ENCODE data around the gene SURF1. TPM values are rescaled to one million over a fixed set of nuclear protein-coding genes. Genes with fewer than 3 reads are reported as not detected.
A peak's percentile ranks its signal among the peaks of the same experiment; 100 is the strongest.

The SURF1 gene
- total RNA-seq, 1 donor = 22.9 TPM

DNA sequence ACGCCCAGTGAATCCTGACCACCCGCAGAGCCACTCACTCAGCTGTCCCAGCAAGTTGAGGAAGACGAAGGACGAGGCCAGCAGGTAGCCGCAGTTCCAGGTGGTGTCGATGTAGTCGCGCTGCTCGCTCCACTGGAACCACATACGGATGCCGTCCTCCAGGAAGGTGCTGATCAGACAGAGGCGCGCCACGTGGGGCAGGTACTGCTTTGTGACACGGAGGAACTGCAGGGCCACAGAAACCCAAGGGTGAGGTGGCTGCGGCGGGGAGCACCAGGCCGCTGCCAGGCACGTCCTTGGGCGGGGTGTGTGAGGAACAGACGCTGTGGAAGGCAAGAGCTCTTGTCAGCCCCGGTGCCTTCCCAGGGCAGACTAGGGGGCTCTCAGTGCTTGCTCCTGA, 10.9 kb upstream of the SURF1 start:
- DNase-seq (ENCODE audit: low read depth in 2 of 3, low spot score in 2 of 3) = no peak

DNA sequence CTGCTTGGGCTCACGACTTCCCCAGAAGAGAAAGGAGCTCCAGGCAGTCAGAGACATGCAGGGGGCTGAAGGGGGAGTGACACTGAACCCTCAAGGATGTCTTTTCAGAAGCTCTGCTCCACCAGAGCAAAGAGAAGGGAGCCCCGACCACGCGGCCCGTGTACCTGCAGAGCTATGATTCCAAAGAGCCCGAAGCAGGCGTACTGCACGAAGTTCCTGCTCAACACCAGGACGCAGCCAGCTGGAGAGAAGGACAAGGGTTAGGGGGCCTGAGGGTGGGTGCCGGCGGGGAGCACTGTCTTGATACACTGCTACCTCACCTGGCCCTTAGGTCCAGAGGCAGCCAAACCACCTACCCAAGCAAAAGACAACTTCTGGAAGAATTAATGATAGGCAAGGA, 10.1 kb upstream of the SURF1 start:
- no peak for DNase-seq (ENCODE audit: low read depth in 2 of 3, low spot score in 2 of 3)

DNA sequence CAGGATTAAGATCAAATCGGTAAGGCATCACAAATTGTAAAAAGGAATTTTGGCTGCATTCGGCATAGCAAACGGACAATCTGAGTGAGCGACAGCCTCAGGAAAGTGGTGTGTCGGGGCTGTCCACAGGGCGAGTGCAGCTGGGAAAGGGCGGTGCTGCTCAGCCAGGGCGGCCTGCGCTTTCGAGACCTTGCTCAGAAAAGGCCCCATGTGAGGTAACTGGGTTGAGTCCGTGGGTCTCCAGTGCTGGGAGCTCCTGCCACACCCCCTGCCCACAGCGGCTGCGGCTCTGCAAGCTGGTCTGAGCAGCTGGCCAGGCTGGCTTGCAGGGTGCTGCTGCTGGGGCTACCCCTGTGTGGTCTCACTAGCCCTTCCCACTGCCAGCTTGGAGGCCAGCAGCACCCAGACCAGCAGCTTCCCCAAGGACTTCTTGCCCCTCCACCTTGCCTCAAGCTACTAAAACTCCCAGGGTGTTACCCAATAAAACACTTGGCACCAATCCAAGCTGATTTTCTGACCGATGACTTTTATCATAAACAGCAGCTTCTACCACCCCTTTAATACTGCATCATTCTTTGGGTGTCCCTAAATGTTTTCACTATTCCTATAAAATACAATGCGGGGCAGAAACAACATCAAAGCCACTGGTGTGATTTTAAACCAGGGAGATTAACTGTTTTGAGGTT, 6.2 kb upstream of the SURF1 start:
- DNase-seq (ENCODE audit: low read depth in 2 of 3, low spot score in 2 of 3) = no peak

DNA sequence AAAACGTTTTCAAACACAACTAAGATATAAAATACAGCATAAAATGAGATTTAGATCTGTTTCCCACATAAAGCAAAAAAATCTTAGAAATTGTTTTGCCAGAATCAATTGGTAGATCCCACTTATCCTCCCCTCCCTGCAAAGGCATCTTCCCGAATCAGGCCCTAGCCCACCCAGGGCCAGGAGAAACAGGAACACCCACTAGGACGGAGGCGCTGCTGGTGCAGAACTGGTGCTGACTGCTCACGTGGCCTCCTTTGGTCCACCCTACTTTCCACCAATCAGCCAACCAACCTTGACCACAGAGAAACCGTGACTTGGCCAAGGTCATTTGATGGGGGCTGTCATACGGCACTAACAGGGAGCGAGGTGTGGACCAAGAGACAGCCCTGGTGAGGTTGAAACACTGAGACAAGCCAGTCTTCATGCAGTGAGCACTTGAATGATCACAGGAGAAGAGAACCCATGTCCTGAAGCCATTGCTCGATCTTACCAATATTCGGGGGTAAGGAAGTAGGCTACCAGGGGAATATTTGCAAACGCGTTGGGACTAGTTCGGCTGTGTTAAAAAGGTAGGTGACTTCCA, 5.3 kb upstream of the SURF1 start:
- DNase-seq (ENCODE audit: low read depth in 2 of 3, low spot score in 2 of 3) = no peak

DNA sequence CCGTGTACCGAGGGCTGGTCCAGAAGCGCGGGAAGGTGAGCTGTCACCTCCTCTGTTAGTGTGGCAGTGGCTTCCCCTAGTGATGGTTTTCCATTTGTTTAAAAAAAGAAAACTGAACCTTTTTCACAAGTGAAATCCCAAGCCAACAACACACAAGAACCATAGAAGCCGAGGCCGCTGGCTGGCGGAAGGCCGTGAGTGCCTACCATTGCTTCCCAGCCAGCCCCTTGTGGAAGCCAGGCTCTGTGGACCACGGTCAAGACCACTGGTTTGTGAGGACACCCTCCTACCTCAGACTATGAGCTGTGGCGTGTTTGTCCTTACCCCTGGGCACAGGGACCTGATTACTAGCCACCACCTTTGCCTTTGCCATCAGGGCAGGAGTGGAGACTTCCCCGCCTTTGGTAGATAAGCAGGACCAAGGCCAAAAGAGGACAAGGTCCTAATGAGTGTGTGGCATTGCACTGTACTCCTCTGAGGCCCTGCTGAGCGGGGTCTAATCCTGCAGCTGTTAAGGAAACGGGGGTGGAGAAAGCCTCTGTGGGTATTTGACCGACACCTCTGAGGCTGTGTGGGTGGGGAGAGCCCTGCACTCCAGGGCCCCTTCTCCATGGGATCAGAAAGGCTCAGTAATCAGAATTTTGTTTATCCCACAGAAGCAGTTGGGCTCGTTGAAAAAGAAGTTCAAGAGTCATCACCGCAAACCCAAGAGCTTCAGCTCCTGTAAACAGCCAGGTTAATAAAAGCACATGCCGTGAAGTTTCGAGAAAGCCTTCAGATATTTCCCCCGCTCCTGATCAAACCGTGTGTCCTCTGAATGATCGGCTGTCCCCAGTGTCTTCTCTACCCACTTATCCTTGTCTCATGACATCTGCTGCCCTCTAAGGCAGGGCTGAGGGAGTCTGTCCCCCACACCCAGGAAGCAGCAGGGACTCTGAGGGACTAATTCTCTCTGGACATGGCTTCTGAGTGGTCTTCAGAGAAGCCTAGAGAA, 4.4 kb upstream of the SURF1 start:
- DNase-seq (ENCODE audit: low read depth in 2 of 3, low spot score in 2 of 3) = no peak

DNA sequence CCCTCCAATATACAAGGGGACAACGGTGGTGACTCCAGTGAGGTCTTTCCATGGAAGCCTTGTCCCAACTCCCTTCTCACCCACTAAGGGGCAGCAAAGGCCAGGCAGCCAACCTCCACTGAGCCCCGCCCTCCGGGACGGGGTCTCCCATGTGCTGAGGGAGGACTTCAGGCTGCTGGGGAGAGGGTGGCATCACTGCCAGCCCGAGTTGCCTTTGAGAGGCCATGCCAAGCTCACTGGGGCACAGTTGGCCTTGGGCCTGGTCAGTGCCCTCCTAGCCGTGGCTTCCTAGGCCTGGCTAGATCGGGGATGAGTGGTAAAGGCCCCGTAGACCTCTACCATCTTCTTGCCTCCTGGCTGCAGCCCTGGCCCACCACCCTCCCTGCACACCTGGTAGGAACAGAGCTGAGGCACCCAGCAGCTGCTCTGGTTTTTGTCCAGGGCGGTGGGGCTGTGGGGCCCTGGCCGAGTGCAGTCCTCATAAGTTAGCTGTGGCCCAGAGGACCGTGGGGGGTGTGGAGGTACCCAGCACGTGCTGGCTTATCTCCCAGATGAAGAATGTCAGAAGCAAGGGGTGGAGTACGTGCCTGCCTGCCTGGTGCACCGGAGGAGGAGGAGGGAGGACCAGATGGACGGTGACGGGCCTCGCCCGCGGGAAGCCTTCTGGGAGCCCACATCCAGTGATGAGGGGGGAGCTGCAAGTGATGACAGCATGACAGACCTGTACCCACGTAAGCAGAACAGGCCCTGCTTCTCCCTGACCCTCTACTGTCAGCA, 3.3 kb upstream of the SURF1 start:
- DNase-seq (ENCODE audit: low read depth in 2 of 3, low spot score in 2 of 3) = peak in 1 of 3 donors; percentile 40

DNA sequence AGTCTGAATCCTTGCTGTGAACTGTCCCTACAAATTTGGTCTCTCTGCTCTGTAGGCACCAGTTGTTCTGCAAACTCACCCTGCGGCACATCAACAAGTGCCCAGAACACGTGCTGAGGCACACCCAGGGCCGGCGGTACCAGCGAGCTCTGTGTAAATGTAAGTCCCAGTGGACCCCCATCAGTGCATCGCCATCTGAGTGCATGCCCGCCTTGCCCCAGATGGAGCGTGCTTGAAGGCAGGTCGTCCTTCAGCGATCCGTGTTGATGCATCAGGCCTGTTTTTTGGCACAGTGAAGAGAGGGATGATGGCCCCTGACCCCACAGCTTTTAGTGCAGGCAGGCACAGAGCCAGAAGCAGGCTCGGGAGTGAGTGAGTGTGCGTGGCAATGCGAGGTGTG, 1.4 kb upstream of the SURF1 start:
- DNase-seq (ENCODE audit: low read depth in 2 of 3, low spot score in 2 of 3) = no peak

DNA sequence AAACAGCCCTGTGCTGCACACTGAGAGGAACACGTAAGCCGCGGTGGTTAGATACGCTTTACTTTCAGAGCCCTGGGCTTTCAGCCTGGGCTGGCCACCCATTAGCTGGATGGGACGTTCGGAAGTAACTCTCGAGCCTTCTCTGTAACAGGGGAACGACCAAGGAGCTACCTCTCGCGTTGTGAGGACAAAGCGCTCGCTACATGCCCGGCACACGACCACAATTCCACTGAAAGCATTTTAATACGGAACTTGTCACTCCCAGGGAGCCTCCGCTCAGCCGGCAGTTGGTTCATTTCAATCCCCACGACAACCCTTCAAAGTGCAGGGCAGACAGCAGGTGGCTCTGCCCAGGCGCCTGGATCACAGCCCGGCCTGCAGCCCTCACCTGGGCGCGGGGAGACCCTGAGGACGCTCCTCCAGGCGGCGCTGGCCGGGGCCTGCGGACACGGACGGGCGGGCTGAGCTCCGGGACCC, 368 bp downstream of the SURF1 start:
- peak in 2 of 3 donors; percentile 37 to 56 for DNase-seq (ENCODE audit: low read depth in 2 of 3, low spot score in 2 of 3)

DNA sequence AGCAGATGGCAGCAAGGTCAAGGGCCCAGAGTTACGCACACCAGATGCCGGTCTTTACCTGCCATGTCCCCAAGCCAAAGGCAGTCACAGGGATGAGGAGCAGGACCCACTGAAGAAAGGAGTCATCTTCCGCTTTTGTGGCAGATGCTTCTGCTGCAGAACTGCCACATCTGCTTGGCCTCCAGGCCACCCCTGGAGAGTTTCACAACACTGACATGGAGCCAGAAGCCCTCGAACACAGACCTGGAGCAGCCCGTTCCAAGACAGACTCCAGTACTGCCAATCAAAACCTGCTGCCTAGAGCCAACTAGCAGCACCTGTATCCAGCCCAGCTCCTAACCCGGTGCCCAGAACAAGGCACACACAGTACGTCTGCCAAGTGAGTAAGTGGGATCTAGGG, 1.5 kb downstream of the SURF1 start:
- DNase-seq (ENCODE audit: low read depth in 2 of 3, low spot score in 2 of 3) = no peak

DNA sequence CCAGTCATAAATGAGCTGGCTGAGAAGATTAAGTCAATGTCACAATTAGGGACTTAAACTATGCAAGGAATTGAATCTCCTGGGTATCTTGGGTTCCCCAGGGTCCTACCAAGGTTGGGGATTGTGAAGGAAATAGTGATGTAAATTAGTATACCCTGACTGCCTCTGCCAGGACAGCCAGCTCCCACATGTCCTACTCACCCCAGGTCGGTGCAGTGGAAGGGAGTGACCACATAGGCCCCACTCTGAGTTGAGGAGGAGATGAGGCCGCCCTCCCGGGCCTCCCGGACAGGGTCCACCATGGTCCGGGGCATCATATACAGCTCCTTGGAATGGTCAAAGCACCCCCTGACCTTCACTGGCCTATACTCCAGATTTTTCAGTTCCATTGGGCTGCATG, 2.7 kb downstream of the SURF1 start:
- DNase-seq (ENCODE audit: low read depth in 2 of 3, low spot score in 2 of 3) = no peak

DNA sequence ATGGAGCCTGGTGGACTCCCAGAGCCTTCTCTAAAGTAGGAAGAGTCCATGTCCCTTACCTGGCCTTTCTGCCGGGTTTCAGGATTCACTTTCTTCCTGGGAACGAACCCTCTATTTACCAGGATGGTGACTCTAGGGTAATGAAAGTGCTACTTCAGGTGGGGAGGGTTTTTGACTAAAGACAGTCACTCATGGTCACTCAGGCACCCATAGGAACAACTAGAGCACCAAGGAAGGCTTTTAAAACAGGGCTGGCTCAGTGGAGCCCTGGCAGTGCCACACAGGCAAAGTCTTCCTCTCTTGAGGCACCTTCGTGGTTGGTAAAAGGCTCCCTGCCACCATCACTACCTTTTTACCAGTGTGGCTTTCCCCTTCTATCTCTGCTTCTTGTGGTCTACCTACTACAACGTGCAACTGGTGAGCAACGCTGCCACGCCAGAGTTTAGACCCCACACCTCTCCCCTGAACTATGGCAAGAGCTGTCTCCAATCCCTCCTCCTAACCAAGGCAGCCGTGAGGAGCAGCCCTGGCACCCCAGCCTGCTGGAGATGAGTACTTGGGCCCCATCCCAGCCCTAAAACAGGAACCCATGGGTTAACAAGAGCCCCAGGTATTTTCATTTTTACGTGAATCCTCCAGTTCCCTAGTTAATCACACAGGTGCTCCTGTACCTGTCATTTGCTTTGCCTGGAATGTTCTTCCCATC, 3.5 kb downstream of the SURF1 start:
- no peak for DNase-seq (ENCODE audit: low read depth in 2 of 3, low spot score in 2 of 3)

DNA sequence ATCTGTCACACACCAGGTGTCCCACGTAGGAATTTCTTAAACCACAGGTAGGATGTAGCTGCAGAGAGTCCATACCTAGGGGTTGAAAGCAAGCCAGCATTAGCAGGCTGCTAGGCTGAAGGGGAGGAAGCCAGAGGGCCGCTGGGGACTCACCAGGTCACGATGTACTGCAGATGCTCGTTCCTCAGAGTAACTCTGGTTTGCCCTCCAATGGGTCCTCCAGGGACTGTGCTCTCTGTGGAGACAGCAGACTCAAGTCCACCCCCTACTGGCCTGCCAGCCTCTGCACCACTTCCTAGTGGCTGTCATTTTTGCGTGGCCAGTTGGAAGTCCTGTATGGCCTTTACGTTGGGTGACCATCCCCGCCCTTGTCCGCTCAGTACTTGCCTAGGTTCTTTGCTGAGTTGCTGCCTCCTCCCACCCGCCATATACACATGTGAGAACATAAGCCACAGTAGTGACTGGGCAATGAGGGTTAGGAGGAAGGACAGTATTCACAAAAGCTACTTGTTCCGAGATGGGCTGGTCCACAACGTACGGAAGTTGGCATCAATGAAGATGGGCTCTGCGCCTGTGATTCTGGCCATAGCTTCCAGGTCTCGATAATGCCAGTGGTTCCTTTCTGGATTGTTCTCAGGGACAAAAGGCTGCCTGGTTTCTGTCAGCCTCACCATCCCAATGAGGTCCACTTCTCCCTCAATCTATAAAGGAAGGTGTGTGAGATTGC, 4.2 kb downstream of the SURF1 start:
- DNase-seq (ENCODE audit: low read depth in 2 of 3, low spot score in 2 of 3) = peak in 1 of 3 donors; percentile 51

DNA sequence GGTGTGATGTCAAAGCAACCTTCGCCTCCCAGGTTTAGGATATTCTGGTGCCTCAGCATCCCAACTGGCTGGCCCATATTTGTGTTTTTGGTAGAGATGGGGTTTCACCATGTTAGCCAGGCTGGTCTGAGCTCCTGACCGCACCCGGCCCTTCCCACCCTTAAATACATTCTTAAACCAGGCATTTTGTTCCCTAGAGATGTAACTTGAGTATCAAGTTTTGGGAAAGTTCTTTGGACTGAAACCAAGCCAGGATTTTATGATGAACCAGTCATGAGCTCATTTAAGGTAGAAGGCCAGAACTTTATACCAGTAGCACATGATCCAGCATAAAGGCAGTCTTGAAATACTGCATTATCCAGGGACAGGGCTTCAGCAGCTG, 4.8 kb downstream of the SURF1 start:
- no peak for DNase-seq (ENCODE audit: low read depth in 2 of 3, low spot score in 2 of 3)

DNA sequence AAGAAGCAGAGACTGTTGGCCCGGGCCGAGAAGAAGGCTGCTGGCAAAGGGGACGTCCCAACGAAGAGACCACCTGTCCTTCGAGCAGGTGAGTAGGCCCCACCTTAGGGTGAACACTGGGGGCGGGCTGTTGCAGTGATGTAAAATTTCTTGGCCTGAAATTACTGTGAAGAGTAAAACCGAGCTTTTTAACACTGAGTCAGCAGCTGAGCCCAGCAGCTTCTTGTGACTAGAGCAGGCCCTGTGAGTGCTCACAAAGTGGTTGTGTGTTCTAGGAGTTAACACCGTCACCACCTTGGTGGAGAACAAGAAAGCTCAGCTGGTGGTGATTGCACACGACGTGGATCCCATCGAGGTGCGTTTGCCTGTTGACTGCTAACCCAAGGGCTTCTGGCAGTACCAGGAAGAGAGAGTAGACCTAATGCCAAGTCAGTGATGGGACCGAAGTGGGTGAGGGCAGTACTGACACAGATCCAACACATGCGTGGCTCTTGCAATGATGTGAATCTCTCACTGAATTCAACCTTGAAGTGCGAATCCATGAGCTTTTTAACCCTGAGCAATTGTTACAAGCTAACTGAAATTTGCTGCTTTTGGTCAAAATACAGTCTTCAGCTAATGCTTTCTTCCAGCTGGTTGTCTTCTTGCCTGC, 6.2 kb downstream of the SURF1 start:
- no peak for DNase-seq (ENCODE audit: low read depth in 2 of 3, low spot score in 2 of 3)

DNA sequence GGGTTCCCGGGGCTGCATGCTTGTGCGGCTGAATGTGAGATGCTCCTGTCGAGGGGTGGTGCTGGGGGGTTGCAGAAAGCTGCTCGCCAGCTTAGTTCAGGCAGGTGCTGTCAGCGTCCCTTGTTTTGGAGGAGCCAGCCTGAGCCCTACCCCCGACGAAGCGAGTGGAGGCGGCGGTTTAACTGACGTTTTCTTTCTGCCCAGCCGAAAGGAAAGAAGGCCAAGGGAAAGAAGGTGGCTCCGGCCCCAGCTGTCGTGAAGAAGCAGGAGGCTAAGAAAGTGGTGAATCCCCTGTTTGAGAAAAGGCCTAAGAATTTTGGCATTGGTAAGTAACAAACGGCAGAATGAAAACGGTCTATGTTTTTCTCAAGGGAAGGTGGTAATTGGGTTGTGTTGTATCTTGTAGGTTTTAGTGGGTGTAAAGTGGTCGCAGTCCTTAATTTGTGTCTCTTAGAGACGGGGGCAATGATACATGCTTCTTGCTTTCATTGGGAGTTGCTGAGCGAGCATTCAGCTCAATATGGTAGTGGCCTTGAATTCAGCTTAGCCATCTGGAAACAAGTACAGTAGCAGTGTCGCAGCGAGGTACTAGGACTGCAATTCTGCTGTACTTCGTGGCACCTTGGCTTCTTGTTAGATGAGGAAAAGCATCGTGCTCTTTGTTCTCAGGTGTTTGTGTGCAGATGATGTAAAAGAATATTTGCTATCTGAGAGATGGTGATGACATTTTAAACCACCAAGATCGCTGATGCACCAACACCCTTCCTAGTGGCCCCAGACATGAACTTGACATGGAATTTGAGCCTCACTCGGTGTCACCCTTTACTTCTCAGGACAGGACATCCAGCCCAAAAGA, 7.3 kb downstream of the SURF1 start:
- no peak for DNase-seq (ENCODE audit: low read depth in 2 of 3, low spot score in 2 of 3)

DNA sequence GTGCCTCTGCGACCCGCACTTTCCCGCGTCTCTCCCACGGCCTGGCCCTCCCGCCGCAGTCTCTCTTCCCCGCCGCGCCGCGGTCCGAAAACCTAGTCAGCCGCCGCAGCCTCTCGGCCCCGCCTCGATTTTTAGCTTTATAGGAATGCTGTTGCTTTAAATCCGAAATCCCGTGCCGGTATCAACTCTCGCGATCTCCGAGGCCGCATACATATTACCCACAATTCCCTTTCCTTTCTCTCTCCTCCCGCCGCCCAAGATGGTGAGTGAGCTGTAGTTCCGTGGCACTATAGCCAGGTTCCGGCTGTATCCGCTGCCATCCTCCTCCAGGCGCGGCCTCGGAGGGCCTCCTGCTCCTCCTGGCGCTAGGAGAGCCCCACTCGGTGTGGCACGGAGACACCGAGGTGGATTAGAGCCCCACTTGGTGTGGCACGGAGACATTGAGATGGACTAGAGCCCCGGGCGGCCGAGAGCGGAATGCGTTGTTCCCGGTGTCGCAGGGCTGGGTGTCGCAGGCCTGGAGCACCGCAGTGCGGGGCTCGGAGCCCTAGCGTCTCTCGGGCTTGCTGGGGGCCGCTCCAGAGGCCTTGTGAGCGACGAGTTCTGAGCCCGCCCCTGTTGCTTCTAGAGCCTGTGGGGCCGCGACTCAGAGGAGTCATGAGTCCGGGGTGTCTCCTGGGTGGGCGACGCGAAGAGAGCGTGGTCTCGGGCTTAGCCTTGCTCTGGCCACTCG, 8.1 kb downstream of the SURF1 start, which contains the start of the genes MED22 and RPL7A:
TSS of gene MED22 (minus strand) at position 147 of the 733 bp plus-strand sequence. CDS start 1,469 bp downstream, outside the sequence.
TSS of gene RPL7A (plus strand) at position 234 of the 733 bp plus-strand sequence. CDS start at position 260, 26 bp downstream.
- peak; percentile 84 to 97 (median 96) for DNase-seq (ENCODE audit: low read depth in 2 of 3, low spot score in 2 of 3)

DNA sequence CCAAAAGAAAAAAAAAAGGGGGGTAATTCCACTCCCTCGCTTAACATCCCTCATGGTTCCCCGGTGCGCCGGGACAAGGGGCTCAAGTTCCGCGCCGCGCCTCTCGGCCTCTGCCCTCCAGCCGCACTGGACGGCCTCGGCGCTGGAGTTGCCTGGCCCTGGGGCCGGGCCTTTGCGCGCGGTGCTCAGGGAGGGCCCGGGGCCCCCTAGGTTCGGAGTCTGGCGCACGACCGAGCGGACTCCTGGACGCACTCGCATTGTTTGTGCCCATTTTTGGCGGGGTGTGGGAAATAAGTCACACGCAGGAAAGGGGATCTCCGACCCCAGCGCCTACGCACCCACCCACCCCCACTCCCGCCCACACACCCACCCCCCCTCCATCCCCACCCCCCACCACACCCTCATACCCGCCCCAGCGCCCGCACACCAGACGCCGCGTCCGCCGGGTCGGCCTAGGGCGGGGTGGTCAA, 8.7 kb downstream of the SURF1 start:
- peak in 2 of 3 donors; percentile 51 to 54 for DNase-seq (ENCODE audit: low read depth in 2 of 3, low spot score in 2 of 3)
